RPMI7951 (cell line): ENCODE results near the gene ATM. TPM values are rescaled to one million over a fixed set of nuclear protein-coding genes. Genes with fewer than 3 reads are reported as not detected.
"Not testable (repeated sequence)": the region's sequence is repeated elsewhere in the genome, so short reads cannot be mapped to it uniquely, and the experiment has no call there.

ENCODE experiments used
- DNase-seq: peaks from one replicate; pipeline ENCODE4 v3.0.0-alpha.2; 2012; ENCODE audit warnings: low read depth
- total RNA-seq: library from RNA; depleted of rRNA; stranded (reverse); fragments of >200 nt; shearing (Covaris generic); gene quantifications from 2 replicates; pipeline ENCODE4 v1.2.3, GENCODE V29; 2014

The ATM gene
- total RNA-seq, 1 experiment from 2014 or later, result 66.4 TPM

DNA sequence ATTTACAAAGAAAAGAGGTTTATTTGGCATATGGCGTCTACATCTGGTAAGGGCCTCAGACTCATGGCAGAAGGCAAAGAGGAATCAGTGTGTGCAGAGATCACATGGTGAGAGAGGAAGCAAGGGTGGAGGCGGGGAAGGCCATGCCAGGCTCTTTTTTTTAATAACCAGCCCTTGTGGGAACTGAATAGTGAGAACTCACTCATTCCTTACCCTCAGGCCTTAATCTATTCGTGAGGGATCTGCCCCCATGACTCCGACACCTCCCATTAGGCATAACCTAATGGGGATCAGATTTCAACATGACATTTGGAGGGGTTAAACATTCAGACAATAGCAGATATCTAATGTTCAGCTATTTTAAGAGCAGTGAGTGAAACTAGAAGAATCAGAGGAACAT is 55.7 kb downstream of the ATM start:
- DNase-seq, result peak; percentile 15

DNA sequence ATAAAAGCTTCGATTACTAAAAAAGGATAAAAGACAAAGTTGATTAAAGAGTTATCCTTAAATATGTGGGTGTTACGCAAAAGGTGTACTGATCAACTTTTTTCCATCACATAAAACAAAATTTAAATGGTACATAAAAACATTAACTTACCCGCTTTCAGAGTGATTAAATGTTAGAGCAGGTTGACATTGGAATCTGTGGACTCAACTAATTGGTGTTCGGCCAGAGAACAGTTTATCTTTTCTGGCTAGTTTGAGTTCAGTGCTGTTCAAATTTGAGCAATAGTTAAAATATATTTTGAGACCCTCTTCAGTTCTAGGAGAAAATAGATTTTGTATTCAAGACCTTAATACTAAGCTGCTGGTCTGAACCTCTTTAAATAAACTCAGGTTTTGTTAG is 56.1 kb downstream of the ATM start:
- DNase-seq, result no peak

GRCh38 chr11:108286370-108286769 is 63.5 kb downstream of the ATM start:
- DNase-seq, result peak; percentile 4

- DNase-seq, result peak; percentile 1
These were observed 64.1 kb downstream of the ATM start for GRCh38 chr11:108286956-108287355.

DNA sequence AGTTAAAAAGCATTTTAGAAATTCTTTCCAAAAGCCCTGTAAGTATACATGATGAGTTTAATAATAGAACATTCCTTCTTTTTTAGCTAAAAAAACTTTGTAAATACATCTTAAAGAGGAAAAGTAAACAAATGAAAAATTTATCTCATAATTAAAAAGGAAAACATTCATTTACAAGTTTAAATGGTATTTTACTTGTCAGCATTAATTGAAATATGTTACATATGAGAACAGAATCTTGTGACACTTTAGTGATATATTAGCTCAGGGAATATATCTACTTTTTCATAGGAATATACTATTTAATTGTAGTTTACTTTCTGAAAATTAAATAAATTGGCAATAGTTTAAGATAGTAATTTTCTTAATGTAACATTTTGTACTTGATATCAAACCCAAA is 66.2 kb downstream of the ATM start:
- not testable (repeated sequence) for DNase-seq

GRCh38 chr11:108289699-108290098 is 66.8 kb downstream of the ATM start:
- no peak for DNase-seq

DNA sequence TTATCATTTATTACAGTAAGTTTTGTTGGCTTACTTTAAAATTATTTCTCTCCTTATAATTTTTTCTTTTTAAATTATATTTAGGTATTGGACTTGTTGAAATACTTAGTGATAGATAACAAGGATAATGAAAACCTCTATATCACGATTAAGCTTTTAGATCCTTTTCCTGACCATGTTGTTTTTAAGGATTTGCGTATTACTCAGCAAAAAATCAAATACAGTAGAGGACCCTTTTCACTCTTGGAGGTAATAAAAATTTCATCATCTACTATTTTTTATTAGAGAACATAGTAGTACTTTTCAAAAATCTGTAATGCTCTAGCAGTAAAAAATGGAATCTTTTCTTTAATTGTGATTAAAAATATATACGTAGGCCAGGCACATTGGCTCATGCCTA is 70.4 kb downstream of the ATM start:
- no peak for DNase-seq

DNA sequence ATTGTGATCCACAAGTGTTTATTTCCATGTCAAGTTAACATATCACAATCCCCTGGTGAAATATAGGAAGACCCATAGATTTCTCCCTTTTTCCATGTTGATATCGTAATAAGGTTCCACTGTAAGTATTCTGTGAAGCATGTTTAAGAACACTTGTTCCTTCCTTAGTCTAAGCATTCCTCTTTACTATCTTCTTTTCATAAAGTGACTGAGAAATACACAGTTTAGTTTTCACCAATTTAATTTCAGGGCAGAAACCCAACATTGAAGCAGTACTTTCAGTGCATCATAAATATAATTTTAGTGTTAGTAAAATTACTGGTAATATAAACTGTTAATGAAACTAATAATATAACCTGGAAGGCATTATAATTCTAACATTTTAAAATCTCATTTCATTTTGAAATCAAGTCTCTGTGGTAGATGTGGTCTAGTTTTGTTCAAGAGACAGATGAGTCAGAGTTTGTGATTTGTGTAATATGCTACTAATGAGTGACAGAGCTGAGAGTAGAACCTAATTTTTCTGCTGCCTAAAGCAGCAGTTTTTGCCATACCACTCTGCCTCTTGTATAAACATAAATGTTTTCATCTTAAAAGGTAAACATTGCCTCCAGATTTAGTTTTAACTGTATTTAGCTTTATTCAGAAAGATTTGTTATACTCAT is 79.4 kb downstream of the ATM start:
- DNase-seq, result peak; percentile 12

DNA sequence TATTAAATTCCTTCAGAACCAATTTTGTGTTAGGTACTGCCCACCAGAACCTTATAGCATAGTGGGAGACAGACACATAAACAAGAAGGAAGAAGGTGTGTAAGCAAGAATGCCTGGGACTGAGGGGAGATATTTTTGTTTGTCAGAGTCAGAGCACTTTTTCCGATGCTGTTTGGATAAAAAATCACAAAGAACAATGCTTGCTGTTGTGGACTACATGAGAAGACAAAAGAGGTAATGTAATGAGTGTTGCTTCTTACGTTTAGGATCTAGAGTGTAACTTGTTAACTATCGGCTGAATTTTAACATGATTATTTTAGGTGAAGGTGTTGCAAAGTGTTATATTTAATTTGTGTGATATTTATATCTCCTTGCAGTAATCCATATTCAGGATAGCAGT is 84.9 kb downstream of the ATM start:
- no peak for DNase-seq

- no peak for DNase-seq
These were observed 90.6 kb downstream of the ATM start for GRCh38 chr11:108313444-108313843.

GRCh38 chr11:108316061-108316460 is 93.2 kb downstream of the ATM start:
- DNase-seq, result no peak

DNA sequence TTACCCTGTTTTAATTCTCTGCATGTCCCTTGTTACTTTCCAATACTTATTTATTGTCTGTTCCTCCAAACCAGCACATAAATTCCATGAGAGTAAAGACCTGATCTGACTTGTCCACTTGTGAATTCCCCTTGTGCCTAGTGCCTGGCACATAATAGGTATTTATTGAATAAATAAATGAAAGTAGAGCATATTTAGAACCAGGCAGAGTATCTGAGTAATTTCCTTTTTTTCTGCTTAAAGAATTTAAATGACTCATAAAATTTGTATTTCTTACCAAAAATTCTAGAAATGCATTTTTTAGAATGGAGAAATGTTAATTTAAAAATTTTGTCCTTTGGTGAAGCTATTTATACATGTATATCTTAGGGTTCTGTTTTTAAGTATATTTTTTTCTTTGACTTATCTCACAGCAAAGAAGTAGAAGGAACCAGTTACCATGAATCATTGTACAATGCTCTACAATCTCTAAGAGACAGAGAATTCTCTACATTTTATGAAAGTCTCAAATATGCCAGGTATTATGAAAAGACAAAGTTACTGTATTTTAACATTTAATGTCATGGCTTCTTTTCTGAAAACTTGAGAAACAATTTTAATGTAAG is 96.8 kb downstream of the ATM start:
- DNase-seq, result no peak

- DNase-seq, result no peak
These were observed 99.8 kb downstream of the ATM start for GRCh38 chr11:108322666-108323065.

GRCh38 chr11:108324587-108324986 is 101.7 kb downstream of the ATM start:
- DNase-seq, result no peak

- DNase-seq, result no peak
These were observed 110.6 kb downstream of the ATM start for GRCh38 chr11:108333403-108333899.

DNA sequence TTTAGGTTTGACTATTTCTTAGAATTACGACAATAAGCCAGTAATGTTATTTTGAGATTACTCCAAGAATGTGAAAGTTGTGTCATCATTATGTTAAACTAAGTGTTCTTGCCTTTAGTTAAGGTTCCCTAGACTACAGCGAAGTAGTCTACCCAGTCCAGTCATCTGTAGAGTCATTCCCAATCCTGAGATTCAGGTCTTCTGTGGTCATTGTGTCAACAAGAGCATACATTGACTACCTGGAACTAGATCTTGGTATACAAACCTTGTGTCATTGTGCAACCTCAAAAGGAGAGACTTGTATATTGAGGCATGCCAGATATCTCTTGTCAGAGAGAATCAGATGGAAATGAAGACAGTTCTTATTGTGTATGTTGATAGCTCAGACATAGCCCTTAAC is 115.9 kb downstream of the ATM start:
- DNase-seq, result no peak

- DNase-seq, result peak; percentile 5
These were observed 118.1 kb downstream of the ATM start for GRCh38 chr11:108340973-108341372.

- DNase-seq, result no peak
These were observed 118.8 kb downstream of the ATM start for GRCh38 chr11:108341654-108342053.

DNA sequence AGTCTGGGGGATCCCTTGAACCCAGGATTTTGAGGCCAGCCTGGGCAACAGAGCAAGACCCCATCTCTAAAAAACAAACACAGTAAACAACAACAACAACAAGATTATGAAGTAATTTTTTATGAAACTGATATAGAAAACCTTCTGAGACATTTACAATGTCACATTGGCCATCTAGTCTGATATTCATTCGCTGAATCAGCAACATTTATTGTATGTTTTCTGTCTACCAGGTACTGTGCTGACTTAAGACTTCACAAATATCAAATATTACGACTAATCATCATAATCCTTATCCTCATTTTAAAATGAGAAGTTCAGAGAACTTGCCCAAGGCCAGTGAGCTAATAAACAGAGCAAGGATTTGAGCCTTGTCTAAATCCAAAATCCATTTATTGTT is 120.8 kb downstream of the ATM start:
- no peak for DNase-seq

DNA sequence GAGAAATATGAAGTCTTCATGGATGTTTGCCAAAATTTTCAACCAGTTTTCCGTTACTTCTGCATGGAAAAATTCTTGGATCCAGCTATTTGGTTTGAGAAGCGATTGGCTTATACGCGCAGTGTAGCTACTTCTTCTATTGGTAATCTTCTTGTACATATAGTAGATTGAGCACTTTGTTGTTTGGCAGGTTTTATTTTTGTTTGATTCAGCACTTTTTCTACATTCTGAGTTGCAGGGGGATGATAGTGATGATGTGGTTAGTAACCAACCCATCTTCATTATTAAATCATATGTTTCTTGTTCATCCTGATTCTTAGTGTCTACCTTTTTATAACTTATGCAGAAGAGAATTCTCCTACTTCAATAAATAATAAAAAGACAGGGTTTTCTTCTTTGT is 122.9 kb downstream of the ATM start:
- DNase-seq, result no peak

- DNase-seq, result no peak
These were observed 123.6 kb downstream of the ATM start for GRCh38 chr11:108346451-108346850.

- no peak for DNase-seq
These were observed 128.6 kb downstream of the ATM start for GRCh38 chr11:108351468-108351867.

- DNase-seq, result no peak
These were observed 141.3 kb downstream of the ATM start for GRCh38 chr11:108364159-108364558.

GRCh38 chr11:108368134-108368533 is 145.3 kb downstream of the ATM start:
- DNase-seq, result no peak
